NK-92 treated with Interleukin-12 subunit alpha and Interleukin-12 subunit beta, amount 100 ng/mL, for 24 hours (cell line): ENCODE data around the gene GAL3ST3.
"Not testable (repeated sequence)": the region's sequence is repeated elsewhere in the genome, so short reads cannot be mapped to it uniquely, and the experiment has no call there.

Experiments
- DNase-seq: peaks from one replicate; lab custom pipeline; 2025; lab: John Stamatoyannopoulos, UW

The GAL3ST3 gene

DNA sequence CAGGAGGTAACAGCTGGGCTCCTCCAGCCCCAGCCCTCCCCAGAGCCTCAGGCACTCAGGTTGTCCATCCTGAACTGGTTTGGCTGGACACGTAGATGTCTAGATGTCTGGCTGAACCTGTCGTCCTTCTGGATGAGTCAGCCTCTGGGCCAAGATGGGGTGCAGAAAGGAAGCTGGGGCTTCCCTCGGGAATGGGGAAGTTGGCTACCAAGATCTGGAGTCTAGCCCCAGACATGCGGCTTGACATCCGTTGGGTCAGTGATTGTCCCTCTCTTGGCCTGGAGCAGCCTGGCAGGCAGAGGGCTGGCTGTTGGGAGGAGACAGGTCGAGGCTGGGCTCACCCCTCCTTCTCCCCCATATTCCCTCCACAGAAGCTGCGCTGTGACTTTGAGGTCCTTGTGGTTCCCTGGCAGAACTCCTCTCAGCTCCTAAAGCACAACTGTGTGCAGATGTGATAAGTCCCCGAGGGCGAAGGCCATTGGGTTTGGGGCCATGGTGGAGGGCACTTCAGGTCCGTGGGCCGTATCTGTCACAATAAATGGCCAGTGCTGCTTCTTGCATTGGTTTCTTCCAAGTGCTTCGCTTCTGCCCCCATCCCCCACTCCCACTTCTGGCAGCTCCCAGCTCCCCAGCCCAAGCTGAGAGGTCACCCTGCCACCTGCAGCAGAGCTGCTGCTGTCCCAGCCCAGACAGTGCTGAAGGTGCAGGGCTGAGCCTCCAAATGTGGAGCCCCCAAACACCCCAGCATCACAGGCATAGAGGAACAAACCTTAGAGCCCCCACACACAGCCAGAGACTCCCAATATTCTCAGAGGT, 35.8 kb downstream of the GAL3ST3 start:
- no peak for DNase-seq

DNA sequence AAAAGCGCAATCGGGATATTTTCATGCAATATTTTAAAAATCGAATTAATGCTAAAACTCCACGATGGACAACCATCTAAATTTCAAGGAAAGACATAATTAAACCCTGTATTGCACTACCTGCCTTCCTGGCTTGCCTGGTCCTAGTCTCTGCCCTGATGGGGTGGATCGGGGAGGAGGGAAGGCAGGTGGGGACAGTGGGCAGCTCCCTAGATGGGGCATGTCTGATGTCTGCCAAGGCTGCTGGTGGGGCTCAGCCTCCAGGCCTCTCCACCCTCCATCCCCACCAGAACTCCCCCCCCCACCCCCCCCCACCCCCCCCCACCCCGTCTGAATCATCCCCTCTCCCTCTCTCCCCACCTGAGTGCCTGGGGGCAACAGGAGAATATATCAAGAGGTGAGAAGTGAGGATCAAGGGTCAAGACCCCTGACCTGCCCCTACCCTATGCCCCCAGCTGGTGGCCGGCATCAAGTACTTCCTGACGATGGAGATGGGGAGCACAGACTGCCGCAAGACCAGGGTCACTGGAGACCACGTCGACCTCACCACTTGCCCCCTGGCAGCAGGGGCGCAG, 36.5 kb downstream of the GAL3ST3 start:
- no peak for DNase-seq

- DNase-seq = no peak
Measured at GRCh38 chr11:66011785-66012303, 37.1 kb downstream of the GAL3ST3 start, which contains the start of gene CST6. TSS of gene CST6 (plus strand) at chr11:66012008. CDS start at chr11:66012045, 37 bp downstream.

GRCh38 chr11:66011239-66011784, 37.6 kb downstream of the GAL3ST3 start:
- no peak for DNase-seq

GRCh38 chr11:66010036-66010435, 38.9 kb downstream of the GAL3ST3 start:
- DNase-seq = not testable (repeated sequence)

- no peak for DNase-seq
Measured at GRCh38 chr11:66008468-66009101, 40.4 kb downstream of the GAL3ST3 start.

- no peak for DNase-seq
Measured at GRCh38 chr11:66008095-66008467, 40.9 kb downstream of the GAL3ST3 start.

DNA sequence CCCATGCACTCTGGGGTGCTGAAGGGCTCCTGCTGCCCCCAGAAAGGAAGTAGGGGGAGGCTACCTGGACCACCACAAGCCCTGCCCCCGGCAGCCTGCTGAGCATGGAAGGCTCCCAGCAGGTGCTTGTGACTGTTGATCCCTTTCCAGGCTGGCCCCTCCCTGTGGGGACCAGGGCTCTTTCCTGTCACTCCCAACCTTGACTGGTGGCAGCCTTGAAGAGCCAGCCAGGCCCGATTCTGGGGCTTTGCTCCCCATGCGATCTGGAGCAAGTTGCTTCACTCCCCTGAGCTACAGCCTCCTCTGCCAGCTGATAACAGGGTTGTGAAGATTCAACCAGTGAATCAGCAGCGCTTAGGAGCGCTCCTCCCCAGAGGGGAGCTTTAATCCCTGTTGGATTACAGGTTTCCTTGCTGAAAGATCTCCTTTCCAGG, 41.7 kb downstream of the GAL3ST3 start:
- DNase-seq = no peak

GRCh38 chr11:66006891-66007176, 42.1 kb downstream of the GAL3ST3 start:
- DNase-seq = no peak

DNA sequence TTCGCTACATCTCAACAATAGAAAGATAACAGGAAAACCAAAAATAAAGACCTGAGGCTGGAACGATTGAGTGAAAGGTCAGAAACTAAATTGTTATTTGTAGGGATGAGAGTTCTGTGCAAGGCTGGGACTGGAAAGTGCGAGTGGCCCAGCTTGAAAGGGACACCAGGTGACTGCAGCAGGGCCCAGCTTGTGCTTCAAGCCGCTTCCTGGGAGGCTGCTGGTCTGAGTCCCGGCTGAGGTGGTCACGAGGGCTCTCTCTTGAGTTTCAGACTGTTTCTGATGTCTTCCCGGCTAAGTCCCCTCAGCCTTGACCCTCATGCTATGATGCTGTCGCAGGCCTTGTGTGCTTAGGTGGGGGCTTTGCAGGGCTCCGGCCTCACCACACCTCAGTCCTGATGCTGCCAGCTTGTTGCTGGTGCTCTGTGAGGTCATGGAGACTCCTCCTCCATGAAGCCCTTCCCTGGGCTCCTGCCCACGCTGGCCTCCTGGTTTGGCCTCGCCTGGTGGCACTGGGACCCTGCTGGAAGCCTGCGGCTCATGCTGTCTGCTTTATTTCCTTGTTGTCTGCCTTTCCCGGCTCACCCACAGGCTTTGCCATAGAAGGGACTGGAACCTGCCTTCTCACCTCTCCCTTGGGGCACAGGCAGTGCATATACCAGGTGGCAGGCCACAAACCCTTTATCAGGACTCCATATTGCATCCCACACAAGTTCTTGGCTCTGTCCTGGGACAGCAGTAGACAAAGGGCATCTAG, 42.6 kb downstream of the GAL3ST3 start:
- no peak for DNase-seq

DNA sequence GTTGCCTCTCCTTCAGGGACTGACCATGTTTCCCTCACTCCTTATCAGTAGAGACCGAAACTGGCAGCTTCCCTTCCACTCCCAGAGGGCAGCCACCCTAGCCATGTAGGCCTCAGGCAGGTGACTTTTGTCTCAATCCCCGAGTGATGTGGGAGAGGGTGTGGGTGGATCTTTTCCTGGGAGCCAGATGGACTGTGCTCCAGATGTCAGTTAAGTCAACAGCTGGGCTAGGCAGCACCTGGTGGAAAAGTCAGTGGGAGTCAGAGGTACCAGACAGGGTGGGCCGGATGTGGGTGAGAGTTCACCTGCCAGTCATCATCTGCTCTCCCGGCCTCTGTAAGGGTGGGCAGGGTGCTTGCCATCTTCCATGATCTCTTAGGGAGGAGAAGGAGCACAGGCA, 44.8 kb downstream of the GAL3ST3 start:
- no peak for DNase-seq

GRCh38 chr11:66003291-66003690, 45.7 kb downstream of the GAL3ST3 start:
- DNase-seq = no peak

DNA sequence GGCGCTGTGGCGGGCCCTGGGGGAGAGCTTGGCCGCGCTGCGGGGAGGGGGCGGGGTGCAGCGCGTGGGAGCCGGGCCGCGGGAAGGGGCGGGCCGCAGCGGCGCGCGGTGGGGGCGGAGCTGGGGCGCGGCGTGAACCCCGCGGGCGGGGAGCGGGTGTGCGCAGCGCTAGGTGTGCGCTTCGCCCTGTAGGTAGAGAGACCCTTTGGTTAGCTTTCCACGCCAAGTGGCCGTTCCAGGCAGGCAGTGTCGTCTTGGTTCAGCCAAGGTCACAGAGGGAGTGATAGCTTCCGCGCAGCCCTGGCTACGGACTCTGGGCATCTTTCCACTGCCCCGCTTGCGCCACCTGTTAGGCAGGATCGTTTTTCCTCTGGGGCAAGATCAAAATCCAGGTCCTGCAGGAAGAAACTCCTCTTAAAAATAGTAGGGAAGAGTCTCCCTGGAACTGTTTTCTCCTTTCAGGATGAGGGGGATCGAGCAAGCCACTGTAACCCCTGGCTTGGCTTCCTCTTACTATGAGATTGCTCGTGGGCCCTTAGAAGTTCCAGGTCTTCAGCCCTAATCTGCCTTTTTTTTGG, 46.2 kb downstream of the GAL3ST3 start:
- DNase-seq = no peak

DNA sequence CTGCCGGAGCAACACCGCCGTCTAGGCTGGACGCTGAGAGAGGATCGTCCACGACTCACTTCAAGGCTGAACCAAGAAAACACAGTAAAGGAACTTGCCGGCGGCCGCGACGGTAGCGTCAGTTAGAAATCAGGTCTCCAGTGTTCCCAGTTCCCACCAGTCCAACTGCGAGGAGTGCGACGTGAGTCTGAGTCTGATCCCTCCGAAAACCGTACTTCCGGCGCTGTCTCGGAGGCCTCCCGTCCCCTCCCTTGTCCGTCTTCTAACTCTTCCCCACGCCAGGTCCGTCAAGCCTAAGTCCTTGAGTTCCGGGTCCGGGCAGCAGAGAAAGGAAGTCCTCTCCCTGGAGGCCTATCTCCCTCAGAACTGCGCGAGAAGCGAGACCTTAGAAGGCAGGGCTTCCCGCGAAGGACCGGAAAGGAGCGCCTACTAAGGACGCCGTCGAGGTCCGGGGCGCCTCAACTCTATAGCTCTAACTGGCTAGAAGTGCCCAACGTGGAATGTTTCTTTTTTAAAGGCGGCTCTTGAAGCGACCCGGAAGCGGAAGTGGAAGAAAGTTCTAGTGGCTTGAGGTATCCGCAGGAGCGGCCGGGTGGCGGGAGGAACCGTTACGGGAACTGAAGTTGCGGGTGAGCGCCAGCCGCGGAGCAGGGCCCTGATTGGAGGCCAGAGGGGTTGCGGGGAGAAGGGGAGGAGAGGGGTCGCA, 46.9 kb downstream of the GAL3ST3 start, which contains the start of the genes BANF1 and EIF1AD:
Gene BANF1 (plus strand): TSS at position 562 of the 706 bp plus-strand sequence. CDS start 748 bp downstream, outside the sequence.
Gene EIF1AD (minus strand): TSS at position 216 of the 706 bp plus-strand sequence. CDS start 1,768 bp downstream, outside the sequence.
- peak; percentile 88 for DNase-seq

DNA sequence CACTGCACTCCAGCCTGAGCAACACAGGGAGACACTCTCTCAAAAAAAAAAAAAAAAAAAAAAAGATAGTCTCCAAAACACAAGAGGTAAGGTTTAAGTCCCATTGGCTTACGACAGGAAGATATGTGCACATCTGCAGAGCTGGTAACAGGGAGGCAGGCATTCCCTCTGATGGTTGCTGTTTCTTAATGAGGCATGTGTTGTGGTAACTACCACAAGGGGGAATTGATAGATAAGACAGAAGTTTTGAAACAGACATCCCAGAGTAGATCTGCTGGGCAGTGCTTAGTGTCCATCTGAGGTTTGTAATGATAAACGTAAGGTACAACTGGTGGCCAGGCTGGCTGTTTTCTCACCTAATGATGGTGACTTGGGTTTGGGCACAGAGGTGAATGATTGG, 51.7 kb downstream of the GAL3ST3 start:
- no peak for DNase-seq

- DNase-seq = no peak
Measured at GRCh38 chr11:65992056-65992455, 56.9 kb downstream of the GAL3ST3 start.
